ENCODE results near the gene PARL. TPM values are rescaled to one million over a fixed set of nuclear protein-coding genes. Genes with fewer than 3 reads are reported as not detected.
A peak's percentile ranks its signal among the peaks of the same experiment; 100 is the strongest.

Gene PARL
- 10 to 100 TPM; 80.0 to 83.5 TPM for total RNA-seq

- TF ChIP-seq, protein P1, sequence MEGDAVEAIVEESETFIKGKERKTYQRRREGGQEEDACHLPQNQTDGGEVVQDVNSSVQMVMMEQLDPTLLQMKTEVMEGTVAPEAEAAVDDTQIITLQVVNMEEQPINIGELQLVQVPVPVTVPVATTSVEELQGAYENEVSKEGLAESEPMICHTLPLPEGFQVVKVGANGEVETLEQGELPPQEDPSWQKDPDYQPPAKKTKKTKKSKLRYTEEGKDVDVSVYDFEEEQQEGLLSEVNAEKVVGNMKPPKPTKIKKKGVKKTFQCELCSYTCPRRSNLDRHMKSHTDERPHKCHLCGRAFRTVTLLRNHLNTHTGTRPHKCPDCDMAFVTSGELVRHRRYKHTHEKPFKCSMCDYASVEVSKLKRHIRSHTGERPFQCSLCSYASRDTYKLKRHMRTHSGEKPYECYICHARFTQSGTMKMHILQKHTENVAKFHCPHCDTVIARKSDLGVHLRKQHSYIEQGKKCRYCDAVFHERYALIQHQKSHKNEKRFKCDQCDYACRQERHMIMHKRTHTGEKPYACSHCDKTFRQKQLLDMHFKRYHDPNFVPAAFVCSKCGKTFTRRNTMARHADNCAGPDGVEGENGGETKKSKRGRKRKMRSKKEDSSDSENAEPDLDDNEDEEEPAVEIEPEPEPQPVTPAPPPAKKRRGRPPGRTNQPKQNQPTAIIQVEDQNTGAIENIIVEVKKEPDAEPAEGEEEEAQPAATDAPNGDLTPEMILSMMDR (IDR thresholded peaks at IDR 0.05) = peak; percentile 92
- Mint-ChIP-seq H3K9me3 (no peaks in the 10 kb centered on the region), H3K27ac (peak within 1 kb of the TSS; percentile 95), H3K4me3 (peak within 1 kb of the TSS; percentile 98), H3K4me1 (ENCODE audit: low read depth) (peaks cover 32% of the 10 kb centered on the region), H3K27me3 (no peaks in the 10 kb centered on the region), H3K36me3 (ENCODE audit: low read depth) (peaks cover 14% of the 10 kb centered on the region)
- POLR2A ChIA-PET = interaction anchor here (0.5 to 2.0 kb wide), 12 partner anchors 10 to 610 kb away, joined by 3 to 7 read pairs (median 3); partner anchors contain the start of genes MAP6D1 and YEATS2
- peak; percentile 100 for ATAC-seq
- intact Hi-C loops (cut with micrococcal nuclease) = loop anchor here (10.0 kb wide), 1 partner anchor 420 kb away; no protein-coding TSS in a partner anchor
- CTCF ChIA-PET = interaction anchor here (0.6 to 4.5 kb wide), 42 partner anchors 9 to 698 kb away, joined by 3 to 37 read pairs (median 4); partner anchors contain the start of genes ABCC5, ABCF3, AP2M1 and EIF2B5
- DNase-seq = peak; percentile 97
Observed at GRCh38 chr3:183884427-183885296, at the start of gene PARL. Gene PARL (minus strand): TSS chr3:183884880. CDS start chr3:183884846, 34 bp downstream.

GRCh38 chr3:183933160-183933559 lies 48.5 kb upstream of the PARL start:
- Mint-ChIP-seq H3K4me3 (no peak overlapping the region), H3K4me1 (ENCODE audit: low read depth) (no peaks in the 10 kb centered on the region), H3K36me3 (ENCODE audit: low read depth) (peaks cover 2% of the 10 kb centered on the region), H3K9me3 (no peaks in the 10 kb centered on the region), H3K27ac (no peak overlapping the region), H3K27me3 (no peaks in the 10 kb centered on the region)
- no peak for DNase-seq
- no peak for ATAC-seq
- POLR2A ChIA-PET = no interaction called here
- CTCF ChIA-PET = no interaction called here
- TF ChIP-seq, protein P1 (IDR thresholded peaks at IDR 0.05) = no peak
- intact Hi-C loops (cut with micrococcal nuclease) = no loop called here

GRCh38 chr3:183931881-183932280 lies 47.2 kb upstream of the PARL start:
- Mint-ChIP-seq H3K27ac (no peak overlapping the region), H3K9me3 (no peaks in the 10 kb centered on the region), H3K36me3 (ENCODE audit: low read depth) (peaks cover 3% of the 10 kb centered on the region), H3K4me1 (ENCODE audit: low read depth) (no peaks in the 10 kb centered on the region), H3K27me3 (no peaks in the 10 kb centered on the region), H3K4me3 (no peak overlapping the region)
- DNase-seq (no peak), ATAC-seq (no peak)
- ChIA-PET POLR2A (interaction anchor here (1.1 kb wide), 1 partner anchor 205 kb away, joined by 3 read pairs; no protein-coding TSS in a partner anchor), CTCF (no interaction called here)
- TF ChIP-seq, protein P1 (IDR thresholded peaks at IDR 0.05) = no peak
- intact Hi-C loops (cut with micrococcal nuclease) = no loop called here

GRCh38 chr3:183930086-183930485 lies 45.4 kb upstream of the PARL start:
- POLR2A ChIA-PET = no interaction called here
- no peak for ATAC-seq
- CTCF ChIA-PET = no interaction called here
- no peak overlapping the region for H3K27ac Mint-ChIP-seq
- no peaks in the 10 kb centered on the region for H3K27me3 Mint-ChIP-seq
- DNase-seq = no peak
- TF ChIP-seq, protein P1 (IDR thresholded peaks at IDR 0.05) = no peak
- H3K4me3 Mint-ChIP-seq = no peak overlapping the region
- peaks cover 4% of the 10 kb centered on the region for H3K36me3 Mint-ChIP-seq (ENCODE audit: low read depth)
- no peaks in the 10 kb centered on the region for H3K4me1 Mint-ChIP-seq (ENCODE audit: low read depth)
- intact Hi-C loops (cut with micrococcal nuclease) = no loop called here
- H3K9me3 Mint-ChIP-seq = no peaks in the 10 kb centered on the region

- H3K27ac Mint-ChIP-seq = no peak overlapping the region
- CTCF ChIA-PET = no interaction called here
- H3K9me3 Mint-ChIP-seq = no peaks in the 10 kb centered on the region
- intact Hi-C loops (cut with micrococcal nuclease) = no loop called here
- no peaks in the 10 kb centered on the region for H3K27me3 Mint-ChIP-seq
- POLR2A ChIA-PET = no interaction called here
- TF ChIP-seq, protein P1 (IDR thresholded peaks at IDR 0.05) = no peak
- ATAC-seq (no peak), DNase-seq (no peak)
- H3K36me3 Mint-ChIP-seq (ENCODE audit: low read depth) = peaks cover 4% of the 10 kb centered on the region
- no peaks in the 10 kb centered on the region for H3K4me1 Mint-ChIP-seq (ENCODE audit: low read depth)
- no peak overlapping the region for H3K4me3 Mint-ChIP-seq
Observed at GRCh38 chr3:183927059-183927458, 42.4 kb upstream of the PARL start.

Data from activated CD8-positive, alpha-beta T cell treated with anti-CD3 and anti-CD28 coated beads for 36 hours (primary cell).